Measurements from ENCODE around the gene ABCB10. TPM values are rescaled to one million over a fixed set of nuclear protein-coding genes. Genes with fewer than 3 reads are reported as not detected.

The ABCB10 gene
- total RNA-seq, 2 experiments from 2014 or later, result 16.4 to 27.2 TPM

GRCh38 chr1:229509576-229509975 is 48.9 kb downstream of the ABCB10 start:
- ChIA-PET POLR2A (interaction anchor here (0.7 kb wide), 1 partner anchor 241 kb away, joined by 3 read pairs; no protein-coding TSS in a partner anchor), CTCF (ENCODE audit: unreplicated experiment) (no interaction called here)
- H3K9me2 ChIP-seq (ENCODE audit: insufficient read depth, low read length), result no peaks in the 10 kb centered on the region
- intact Hi-C loops (cut with micrococcal nuclease; ENCODE audit: unreplicated experiment), result loop anchor here (2.0 to 5.0 kb wide), 2 partner anchors 49 to 167 kb away; partner anchors contain the start of genes ABCB10 and CCSAP
- no TSS peak for BruUV-seq (replicated peaks)
- TF ChIP-seq CTCF (conservative IDR thresholded peaks at IDR 0.05; ENCODE audit: low read length) (no peak), EZH2phosphoT487 (IDR thresholded peaks at IDR 0.05; ENCODE audit: borderline replicate concordance, low read depth, low read length) (no peak)
- H3K4me2 ChIP-seq (ENCODE audit: low read length), result no peak overlapping the region
- DNase-seq (ENCODE audit: low spot score), result no peak
- peaks cover 5% of the 10 kb centered on the region; the same call in 1 of the 2 replicates for H4K20me1 ChIP-seq (ENCODE audit: insufficient read depth, low read length)
- peaks cover 17% of the 10 kb centered on the region for H3K36me3 ChIP-seq (ENCODE audit: insufficient read depth, low read length)
- no peak overlapping the region for H3K4me3 ChIP-seq (ENCODE audit: low read depth, low read length, poor library complexity, severe bottlenecking)
- peak overlapping the region; percentile 98; the same call in 1 of the 2 replicates for H2AFZ ChIP-seq (ENCODE audit: low read length)
- no peaks in the 10 kb centered on the region for H3K9me3 ChIP-seq (ENCODE audit: low read length)
- peaks cover 24% of the 10 kb centered on the region for H3K4me1 ChIP-seq (ENCODE audit: insufficient read depth, low read length, poor library complexity, severe bottlenecking)
- H3K27ac ChIP-seq (ENCODE audit: low read depth, low read length, poor library complexity, severe bottlenecking), result no peak overlapping the region
- peaks cover 30% of the 10 kb centered on the region for H3K79me2 ChIP-seq (ENCODE audit: insufficient read depth, low read depth, low read length)

GRCh38 chr1:229508823-229509337 is 49.6 kb downstream of the ABCB10 start:
- peak overlapping the region; percentile 93 for H3K4me3 ChIP-seq (ENCODE audit: low read depth, low read length, poor library complexity, severe bottlenecking)
- peaks cover 24% of the 10 kb centered on the region for H3K4me1 ChIP-seq (ENCODE audit: insufficient read depth, low read length, poor library complexity, severe bottlenecking)
- H3K9me3 ChIP-seq (ENCODE audit: low read length), result no peaks in the 10 kb centered on the region
- peaks cover 24% of the 10 kb centered on the region for H3K36me3 ChIP-seq (ENCODE audit: insufficient read depth, low read length)
- BruUV-seq (replicated peaks), result TSS peak; percentile 96
- POLR2A ChIA-PET, result interaction anchor here (0.6 to 1.8 kb wide), 10 partner anchors 12 to 243 kb away, joined by 3 to 10 read pairs (median 4); partner anchors contain the start of gene ABCB10
- peaks cover 30% of the 10 kb centered on the region for H3K79me2 ChIP-seq (ENCODE audit: insufficient read depth, low read depth, low read length)
- intact Hi-C loops (cut with micrococcal nuclease; ENCODE audit: unreplicated experiment), result loop anchor here (2.0 to 5.0 kb wide), 2 partner anchors 50 to 167 kb away; partner anchors contain the start of genes ABCB10 and CCSAP
- CTCF ChIA-PET (ENCODE audit: unreplicated experiment), result interaction anchor here (0.8 to 1.4 kb wide), 3 partner anchors 12 to 27 kb away, joined by 3 read pairs; no protein-coding TSS in a partner anchor
- TF ChIP-seq CTCF (conservative IDR thresholded peaks at IDR 0.05; ENCODE audit: low read length) (no peak), EZH2phosphoT487 (IDR thresholded peaks at IDR 0.05; ENCODE audit: borderline replicate concordance, low read depth, low read length) (no peak)
- H3K9me2 ChIP-seq (ENCODE audit: insufficient read depth, low read length), result no peaks in the 10 kb centered on the region
- DNase-seq (ENCODE audit: low spot score), result peak; percentile 2
- H2AFZ ChIP-seq (ENCODE audit: low read length), result peak overlapping the region; percentile 98
- H3K27ac ChIP-seq (ENCODE audit: low read depth, low read length, poor library complexity, severe bottlenecking), result peak overlapping the region; percentile 69
- peaks cover 5% of the 10 kb centered on the region; the same call in 1 of the 2 replicates for H4K20me1 ChIP-seq (ENCODE audit: insufficient read depth, low read length)
- H3K4me2 ChIP-seq (ENCODE audit: low read length), result peak overlapping the region; percentile 100

All from OCI-LY7 (cell line).